ENCODE measurements around the gene ERICH2.

The ERICH2 gene

DNA sequence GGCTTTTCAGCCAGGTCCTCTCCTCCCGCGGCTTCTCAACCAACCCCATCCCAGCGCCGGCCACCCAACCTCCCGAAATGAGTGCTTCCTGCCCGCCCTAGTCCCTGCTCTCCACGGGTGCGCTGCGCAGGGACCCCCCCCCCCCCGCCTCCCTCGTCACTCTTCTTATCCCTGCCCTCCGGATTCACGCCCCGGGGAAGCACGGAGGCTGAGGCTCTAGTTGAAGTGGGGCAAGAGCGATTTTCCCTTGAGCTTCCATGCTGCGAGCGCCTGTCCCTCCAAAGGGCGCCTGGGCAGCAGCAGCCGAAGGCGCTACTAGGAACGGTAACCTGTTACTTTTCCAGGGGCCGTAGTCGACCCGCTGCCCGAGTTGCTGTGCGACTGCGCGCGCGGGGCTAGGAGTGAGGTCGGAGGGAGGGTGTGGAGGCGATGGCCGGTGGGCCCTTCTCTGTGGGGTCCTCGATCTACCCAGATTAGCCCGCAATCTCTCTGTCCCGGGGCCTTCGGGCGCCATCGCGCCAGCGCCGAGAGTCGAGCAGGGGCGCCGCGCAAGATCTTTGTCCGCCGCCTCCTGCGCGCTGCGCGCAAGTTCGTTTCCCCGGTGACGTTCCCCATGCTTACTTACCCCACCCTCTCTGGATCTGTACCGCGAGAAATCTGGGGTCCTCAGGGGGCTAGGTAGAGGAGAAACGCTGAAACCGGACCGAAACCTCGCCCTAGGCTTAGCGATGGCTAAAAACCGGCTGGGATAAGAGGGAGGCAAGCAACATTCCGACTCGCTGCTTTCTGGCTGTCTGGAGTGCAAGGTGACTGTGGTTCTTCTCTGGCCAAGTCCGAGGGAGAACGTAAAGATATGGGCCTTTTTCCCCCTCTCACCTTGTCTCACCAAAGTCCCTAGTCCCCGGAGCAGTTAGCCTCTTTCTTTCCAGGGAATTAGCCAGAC lies 47.2 kb downstream of the ERICH2 start:
- peak; percentile 30 for DNase-seq (ENCODE audit: low spot score)

- DNase-seq (ENCODE audit: low spot score): no peak
Observed at GRCh38 chr2:170818036-170818751, 48.0 kb downstream of the ERICH2 start.

- no peak for DNase-seq (ENCODE audit: low spot score)
Observed at GRCh38 chr2:170818752-170819470, 48.7 kb downstream of the ERICH2 start.

DNA sequence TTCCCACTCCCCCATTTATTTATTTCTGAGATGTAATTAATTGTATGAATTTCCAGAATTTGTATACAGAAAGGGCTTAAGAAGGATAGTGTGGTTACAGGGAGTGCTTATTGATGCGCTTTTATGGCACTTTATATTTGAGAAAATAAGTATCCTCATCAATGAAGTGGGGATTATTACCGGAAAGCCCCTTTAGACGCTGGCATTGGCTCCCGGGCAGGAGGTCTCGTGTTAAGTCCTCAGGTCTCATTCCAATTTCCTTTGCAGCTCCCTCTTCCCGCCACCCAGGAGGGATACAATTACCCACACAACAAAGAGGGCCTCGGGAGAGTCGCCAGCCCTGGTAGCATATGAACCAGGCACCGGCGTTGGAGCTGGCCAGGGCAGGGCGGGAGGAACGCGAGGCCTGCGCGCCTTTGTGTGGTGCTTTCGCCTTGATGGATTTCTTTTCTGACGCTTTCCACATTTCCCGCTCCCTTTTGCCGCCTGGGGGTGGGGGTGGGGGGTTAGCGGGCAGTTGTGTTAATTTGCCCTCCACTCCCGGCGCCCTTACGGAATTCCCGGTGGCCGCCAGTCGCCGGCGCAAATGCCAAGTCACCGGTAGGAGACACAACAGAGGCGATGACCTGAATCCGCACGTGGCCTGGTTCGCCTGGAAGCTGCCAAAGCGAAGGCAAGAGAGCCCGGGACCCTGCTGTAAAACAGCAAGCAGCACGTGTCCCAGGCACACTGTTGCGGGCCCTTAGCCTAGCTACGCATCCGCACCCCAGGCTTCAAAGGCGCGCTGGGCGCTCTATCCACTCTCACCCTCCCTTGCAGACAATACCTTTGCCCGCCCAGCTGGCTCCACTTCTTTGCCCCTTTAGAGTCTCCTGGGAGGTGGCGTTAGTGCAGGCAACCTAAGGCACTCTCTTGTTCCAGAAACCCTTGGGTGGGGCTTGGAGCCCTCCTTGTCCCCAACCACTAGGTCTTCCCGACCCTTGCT lies 49.8 kb downstream of the ERICH2 start:
- DNase-seq (ENCODE audit: low spot score): no peak

GRCh38 chr2:170820757-170821530 lies 50.8 kb downstream of the ERICH2 start:
- DNase-seq (ENCODE audit: low spot score): no peak

DNA sequence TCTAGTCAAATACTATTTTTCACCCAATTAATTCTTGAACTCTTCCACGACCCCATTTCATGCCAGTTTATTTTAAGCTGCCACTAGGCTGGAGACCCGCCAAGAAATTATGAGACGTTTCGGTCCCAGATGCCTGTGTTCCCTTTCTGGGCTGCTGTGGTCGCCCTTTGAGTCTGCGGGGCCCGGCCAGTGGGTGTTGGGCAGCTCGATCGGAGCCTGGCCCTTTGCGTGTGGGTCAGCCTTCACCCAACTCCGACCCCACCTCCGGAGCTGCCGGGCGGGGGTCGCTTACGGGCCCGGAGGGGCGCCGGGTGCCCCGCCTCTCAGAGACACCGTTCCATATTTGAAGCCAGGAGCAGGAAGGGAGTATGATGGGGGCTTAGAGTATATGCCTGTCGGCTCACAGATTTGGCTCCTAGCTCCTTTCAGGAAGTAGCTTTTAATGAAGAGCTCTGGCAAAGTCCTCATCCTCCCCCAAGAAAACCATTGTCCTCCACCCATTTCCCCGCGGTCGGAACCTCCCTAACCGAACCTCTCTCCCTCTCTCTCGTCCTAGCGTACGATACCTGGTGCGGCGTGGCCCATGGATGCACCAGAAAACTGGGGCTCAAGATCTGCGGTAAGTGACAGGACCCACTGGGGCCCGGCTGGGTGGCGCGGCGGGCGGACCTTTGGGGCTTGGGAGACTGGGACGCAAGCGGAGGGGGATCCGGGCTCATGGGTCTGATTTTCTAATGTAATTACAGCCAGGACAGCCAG lies 51.5 kb downstream of the ERICH2 start:
- DNase-seq (ENCODE audit: low spot score): no peak

DNA sequence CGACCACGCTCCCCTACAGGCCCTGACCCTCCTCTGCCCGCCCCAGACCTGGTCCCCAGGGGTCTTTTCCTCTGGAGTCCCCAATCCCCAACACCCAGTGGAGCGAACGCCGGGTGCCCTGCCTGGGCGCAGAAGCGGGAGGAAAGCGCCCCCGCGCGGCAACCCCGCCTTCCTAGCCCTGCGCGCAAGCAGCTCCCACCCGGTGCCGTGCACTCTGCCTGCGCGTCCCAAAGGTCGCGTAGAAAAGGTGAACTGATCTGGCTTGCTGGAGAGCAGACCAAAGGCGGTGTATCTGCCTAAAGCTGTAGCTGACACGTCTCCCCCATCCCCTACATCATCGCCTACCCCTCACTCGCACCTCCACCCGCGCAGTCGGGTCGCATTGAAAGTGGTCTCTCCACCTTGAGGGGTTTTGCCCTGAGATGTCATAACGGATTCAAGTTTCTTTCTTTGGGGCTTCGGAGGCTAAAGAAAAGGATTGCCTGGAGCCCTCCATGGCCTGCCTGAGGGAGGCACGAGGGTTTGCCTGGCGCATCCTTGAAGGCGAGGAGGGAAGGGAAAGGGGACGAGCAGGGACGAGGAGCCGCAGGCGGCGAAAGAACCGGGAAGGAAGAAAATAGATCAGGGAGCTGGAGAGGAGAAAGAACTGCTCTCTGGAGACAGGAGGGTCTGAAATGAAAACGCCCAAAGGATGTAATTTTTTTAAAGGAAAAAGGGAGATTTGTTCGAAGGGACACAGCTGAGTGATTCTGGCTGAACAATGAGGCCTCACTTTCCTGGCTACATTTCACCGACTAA lies 52.3 kb downstream of the ERICH2 start:
- no peak for DNase-seq (ENCODE audit: low spot score)

- no peak for DNase-seq (ENCODE audit: low spot score)
Observed at GRCh38 chr2:170823088-170823897, 53.1 kb downstream of the ERICH2 start.

- DNase-seq (ENCODE audit: low spot score): no peak
Observed at GRCh38 chr2:170823898-170824215, 53.7 kb downstream of the ERICH2 start.

GRCh38 chr2:170824526-170825015 lies 54.4 kb downstream of the ERICH2 start:
- no peak for DNase-seq (ENCODE audit: low spot score)

DNA sequence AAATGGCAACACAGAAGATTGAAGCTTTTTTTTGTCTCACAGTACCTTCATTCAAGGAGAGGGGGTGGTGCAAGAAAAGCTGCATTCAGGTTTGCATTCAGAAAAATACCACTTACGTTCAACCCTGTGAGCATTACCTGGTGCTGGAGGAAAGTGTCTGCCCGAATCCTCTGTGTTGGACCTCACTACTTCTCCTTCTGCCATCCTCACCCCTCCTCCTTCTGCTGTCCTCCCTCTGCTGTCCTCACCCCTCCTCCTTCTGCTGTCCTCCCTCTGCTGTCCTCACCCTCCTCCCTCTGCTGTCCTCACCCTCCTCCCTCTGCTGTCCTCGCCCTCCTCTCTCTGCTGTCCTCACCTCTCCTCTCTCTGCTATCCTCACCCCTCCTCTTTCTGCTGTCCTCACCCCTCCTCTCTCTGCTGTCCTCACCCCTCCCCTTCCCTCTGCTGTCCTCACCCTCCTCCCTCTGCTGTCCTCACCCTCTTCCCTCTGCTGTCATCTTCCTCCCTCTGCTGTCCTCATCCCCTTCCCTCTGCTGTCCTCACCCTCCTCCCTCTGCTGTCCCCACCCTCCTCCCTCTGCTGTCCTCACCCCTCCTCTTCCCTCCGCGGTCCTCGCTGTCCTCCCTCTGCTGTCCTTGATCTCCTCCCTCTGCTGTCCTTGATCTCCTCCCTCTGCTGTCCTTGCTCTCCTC lies 57.8 kb downstream of the ERICH2 start:
- DNase-seq (ENCODE audit: low spot score): no peak

DNA sequence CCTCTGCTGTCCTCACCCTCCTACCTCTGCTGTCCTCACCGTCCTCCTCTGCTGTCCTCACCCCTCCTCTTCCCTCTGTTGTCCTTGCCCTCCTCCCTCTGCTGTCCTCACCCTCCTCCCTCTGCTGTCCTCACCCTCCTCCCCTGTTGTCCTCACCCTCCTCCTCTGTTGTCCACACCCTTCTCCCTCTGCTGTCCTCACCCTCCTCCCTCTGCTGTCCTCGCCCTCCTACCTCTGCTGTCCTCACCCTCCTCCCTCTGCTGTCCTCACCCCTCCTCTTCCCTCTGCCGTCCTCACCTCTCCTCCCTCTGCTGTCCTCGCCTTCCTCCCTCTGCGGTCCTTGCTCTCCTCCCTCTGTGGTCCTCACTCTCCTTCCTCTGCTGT lies 58.3 kb downstream of the ERICH2 start:
- DNase-seq (ENCODE audit: low spot score): no peak

DNA sequence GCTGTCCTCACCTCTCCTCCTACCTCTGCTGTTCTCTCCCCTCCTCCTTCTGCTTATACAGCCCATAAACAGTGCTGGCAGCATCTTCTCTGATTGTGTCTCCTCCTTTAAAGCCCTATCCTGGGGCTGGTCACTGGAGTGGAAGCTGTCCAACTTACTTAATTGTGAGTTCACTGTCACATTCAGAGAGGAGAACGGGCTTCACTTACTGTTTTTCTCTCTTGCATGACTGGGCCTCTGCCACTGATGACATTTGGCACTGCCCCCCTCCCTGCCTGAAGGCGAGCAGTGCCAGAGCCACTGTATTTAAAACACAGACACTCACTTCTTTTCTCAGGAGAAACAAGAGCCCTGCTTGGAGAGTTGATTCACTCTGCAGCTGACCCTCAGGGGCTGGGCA lies 58.9 kb downstream of the ERICH2 start:
- DNase-seq (ENCODE audit: low spot score): no peak

GRCh38 chr2:170830166-170830565 lies 60.0 kb downstream of the ERICH2 start:
- no peak for DNase-seq (ENCODE audit: low spot score)

DNA sequence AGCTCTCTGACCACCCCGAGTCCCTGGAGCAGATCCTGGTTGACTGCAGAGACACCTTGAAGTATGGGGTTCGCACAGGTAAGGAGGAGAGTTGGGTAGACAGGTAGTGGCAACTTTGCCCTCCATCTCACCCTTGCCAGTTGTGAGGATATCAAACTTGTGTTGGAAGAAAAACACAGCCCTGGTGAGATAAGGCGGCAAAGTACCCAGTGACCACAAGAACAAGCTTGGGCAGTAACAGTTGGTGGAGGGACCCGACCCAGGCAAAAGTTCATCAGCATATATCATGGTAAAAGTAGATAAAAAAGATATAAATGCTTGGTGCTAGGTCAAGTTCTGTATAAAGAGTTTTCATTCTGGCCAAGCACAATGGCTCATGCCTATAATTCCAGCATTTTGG lies 60.9 kb downstream of the ERICH2 start:
- DNase-seq (ENCODE audit: low spot score): no peak

DNA sequence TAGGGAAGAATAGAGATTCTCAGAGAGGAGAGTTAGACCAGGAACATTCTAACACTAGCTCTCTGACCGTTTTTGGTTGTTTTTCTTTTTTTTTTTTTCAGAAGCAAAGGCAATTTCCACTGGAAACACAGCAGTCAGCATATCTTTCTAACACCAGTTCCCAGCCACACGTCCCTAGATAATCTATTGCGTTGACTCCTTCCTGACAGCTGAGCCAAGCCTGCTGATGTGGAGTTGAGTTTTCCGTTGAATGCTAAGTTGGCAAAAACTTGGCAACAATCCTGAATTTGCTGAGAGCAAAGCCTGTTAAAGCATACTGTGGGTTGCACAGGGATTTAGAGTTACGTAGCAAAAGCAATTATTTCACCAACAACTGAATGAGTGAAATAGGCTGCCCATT lies 65.8 kb downstream of the ERICH2 start:
- DNase-seq (ENCODE audit: low spot score): no peak

DNA sequence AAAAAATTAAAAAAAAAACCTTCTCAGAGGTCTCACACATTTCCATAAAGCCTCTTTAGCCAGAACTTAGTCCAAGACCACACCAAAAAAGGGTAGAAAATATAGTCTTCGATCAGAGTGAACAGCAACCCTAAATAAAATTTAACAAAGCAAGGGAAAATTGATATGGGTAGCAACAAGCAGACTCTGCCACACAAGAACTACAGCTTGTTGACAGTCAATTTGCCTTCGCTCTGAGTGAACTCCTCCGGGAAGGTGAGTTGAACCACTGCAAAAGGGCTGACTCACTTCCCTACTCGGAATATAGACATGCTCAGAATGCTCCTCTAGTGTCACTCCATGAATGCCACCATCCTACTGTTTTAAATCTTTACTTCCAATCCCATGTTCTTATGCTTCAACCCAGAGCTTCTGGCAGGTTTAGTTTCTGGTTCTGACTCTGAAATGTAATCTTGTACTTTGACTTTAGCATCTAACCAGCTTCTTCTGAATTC lies 70.6 kb downstream of the ERICH2 start:
- DNase-seq (ENCODE audit: low spot score): no peak

Data from RKO (cell line).